NCI-H187 treated with DMSO at 0.1 percent for 48 hours (cell line): ENCODE results near the gene TATDN2.
A peak's percentile ranks its signal among the peaks of the same experiment; 100 is the strongest.
"Not testable (repeated sequence)": the region's sequence is repeated elsewhere in the genome, so short reads cannot be mapped to it uniquely, and the experiment has no call there.

Experiments used
- DNase-seq: peaks from one replicate; lab custom pipeline; 2025; lab: John Stamatoyannopoulos, UW

Gene TATDN2

GRCh38 chr3:10268116-10268515, 19.9 kb downstream of the TATDN2 start:
- DNase-seq, result no peak

- DNase-seq, result no peak
Observed at GRCh38 chr3:10268930-10269329, 20.7 kb downstream of the TATDN2 start.

- no peak for DNase-seq
Observed at GRCh38 chr3:10269443-10269842, 21.2 kb downstream of the TATDN2 start.

GRCh38 chr3:10272476-10272875, 24.2 kb downstream of the TATDN2 start:
- DNase-seq, result not testable (repeated sequence)

GRCh38 chr3:10272977-10273376, 24.7 kb downstream of the TATDN2 start:
- DNase-seq, result no peak

- no peak for DNase-seq
Observed at GRCh38 chr3:10273702-10274305, 25.5 kb downstream of the TATDN2 start.

GRCh38 chr3:10274601-10275000, 26.3 kb downstream of the TATDN2 start:
- DNase-seq, result no peak

- DNase-seq, result no peak
Observed at GRCh38 chr3:10277115-10277625, 28.9 kb downstream of the TATDN2 start.

- DNase-seq, result no peak
Observed at GRCh38 chr3:10278501-10278900, 30.2 kb downstream of the TATDN2 start.

GRCh38 chr3:10279384-10280176, 31.3 kb downstream of the TATDN2 start:
- no peak for DNase-seq

GRCh38 chr3:10280177-10280529, 31.9 kb downstream of the TATDN2 start:
- DNase-seq, result no peak

GRCh38 chr3:10280571-10280970, 32.3 kb downstream of the TATDN2 start:
- DNase-seq, result no peak

- DNase-seq, result no peak
Observed at GRCh38 chr3:10281951-10282350, 33.7 kb downstream of the TATDN2 start.

GRCh38 chr3:10283638-10284037, 35.4 kb downstream of the TATDN2 start:
- DNase-seq, result no peak

- DNase-seq, result no peak
Observed at GRCh38 chr3:10284496-10284895, 36.2 kb downstream of the TATDN2 start.

GRCh38 chr3:10285272-10286132, 37.2 kb downstream of the TATDN2 start:
- no peak for DNase-seq

GRCh38 chr3:10286133-10286524, 37.9 kb downstream of the TATDN2 start:
- DNase-seq, result no peak

- DNase-seq, result peak; percentile 2
Observed at GRCh38 chr3:10286596-10287295, 38.5 kb downstream of the TATDN2 start.

GRCh38 chr3:10287936-10288574, 39.8 kb downstream of the TATDN2 start:
- no peak for DNase-seq

GRCh38 chr3:10288575-10288960, 40.3 kb downstream of the TATDN2 start:
- DNase-seq, result no peak

GRCh38 chr3:10289077-10289476, 40.8 kb downstream of the TATDN2 start:
- no peak for DNase-seq
